HG02642 (cell line): ENCODE measurements around the gene BACE1.
"Not testable (repeated sequence)": the region's sequence is repeated elsewhere in the genome, so short reads cannot be mapped to it uniquely, and the experiment has no call there.

Source experiments
- ATAC-seq: cut with Tn5 transposase; IDR thresholded peaks from one replicate; pipeline ENCODE4 v1.9.1; 2021; ENCODE audit warnings: mild to moderate bottlenecking; ENCODE audit not compliant: unreplicated experiment, poor library complexity

BACE1 gene

DNA sequence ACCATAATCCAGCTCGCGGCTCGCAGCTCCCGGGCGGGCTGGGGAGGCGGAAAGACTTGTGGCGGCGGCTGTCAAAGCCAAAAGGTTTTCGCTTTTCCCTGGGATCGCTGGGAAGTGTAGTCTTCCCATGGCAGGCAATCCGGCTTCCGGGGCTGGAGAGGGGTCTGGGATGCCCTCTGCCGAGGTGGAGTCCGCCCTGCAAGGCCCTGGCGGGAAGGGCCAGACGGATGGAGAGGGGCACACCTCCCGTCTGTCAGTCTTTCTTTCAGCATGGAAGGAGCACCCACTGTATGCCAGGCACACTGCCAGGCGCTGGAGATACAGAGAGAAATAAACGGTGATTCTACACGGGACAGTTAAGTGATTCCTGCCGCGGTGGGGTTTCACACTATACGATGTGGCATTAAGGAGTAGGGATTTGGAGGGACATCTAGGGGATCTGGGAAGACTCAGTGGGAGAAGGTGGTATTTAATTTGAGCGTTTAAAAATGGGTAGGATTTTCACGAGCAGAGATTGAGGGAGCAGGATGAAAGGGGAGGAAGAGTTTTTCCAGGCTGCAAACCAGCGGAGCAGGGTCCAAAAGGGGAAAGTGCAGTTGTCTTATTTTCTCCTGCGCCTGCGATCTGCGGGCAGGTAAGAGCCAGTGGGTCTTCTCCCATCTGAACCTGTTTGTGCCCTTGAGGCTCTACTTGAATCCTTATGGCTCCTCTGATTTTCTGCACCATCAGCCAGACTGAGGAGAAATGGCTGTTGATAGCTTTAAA lies at the start of gene BACE1:
Gene BACE1, minus strand, starts transcription at position 60 of the 765 bp plus-strand sequence. CDS start 461 bp downstream, outside the sequence.
- no peak for ATAC-seq

DNA sequence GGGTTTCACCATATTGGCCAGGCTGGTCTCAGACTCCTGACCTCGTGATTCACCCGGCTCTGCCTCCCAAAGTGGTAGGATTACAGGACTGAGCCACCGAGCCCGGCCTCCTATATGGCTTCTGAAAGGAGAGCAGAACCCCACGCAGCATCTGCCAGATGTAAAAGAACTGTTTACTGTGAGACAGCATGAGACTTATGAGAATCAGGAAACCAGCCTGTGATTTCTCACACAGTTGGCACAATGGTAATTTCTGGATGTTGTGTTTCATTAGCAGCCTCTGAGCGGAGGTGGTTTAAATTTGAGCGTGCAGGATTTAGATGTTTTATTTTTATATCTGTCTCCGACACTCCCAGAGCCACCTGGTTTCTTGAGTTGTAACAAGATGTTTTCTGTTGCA lies 45.4 kb upstream of the BACE1 start:
- no peak for ATAC-seq

DNA sequence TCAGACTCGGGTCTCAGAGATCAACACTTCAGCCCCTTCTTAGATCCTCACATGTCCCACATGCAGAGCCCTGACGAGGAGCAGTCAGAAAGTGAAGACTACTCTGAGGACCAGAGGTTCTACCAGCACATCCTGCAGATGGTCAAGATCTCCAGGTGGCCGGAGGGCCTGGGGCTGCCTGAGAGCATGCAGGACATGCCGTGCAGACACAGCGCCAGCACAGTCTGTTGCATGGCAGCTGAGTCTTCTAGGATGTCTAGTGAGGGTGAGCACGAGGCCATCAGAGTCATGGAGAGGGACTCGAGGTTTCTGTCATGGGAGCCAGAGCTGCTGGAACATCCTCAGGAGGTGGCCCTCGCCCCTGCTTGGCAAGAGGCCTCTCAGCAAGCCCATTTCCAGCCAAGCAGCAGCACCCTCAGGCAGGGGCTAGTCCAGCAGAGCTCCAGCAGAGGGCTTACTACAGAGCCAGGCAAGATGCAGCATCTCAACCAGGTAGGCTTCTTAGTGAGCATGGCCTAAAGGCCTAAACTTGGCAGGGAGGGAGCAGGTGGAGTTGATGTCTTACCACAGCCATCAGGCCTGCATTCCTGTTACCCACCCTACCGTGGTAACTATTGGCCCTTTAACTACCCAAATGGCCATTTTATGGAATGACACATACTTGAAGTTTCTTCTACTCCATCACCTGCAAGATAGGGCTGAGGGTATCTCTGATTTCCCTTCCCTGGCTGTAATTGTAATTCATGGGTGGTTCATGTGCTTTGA lies 40.3 kb upstream of the BACE1 start:
- no peak for ATAC-seq

DNA sequence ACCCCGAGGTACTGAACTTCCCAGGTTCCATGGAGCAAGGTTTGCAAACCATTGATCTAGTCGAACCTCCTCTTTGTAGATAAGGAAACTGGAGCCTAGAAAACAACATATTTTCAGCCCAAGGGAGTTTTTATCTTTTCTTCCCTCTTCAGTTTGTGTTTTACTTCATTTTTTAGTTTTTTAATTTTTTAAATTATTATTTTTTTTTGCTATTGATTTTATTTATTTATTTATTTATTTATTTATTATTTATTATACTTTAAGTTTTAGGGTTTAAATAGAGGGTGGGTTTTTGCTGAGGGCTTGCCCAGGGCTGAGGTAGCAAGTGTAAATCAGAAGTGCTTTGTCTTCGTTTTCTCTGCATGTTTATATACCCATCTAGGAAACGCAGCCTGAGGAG lies 38.5 kb upstream of the BACE1 start:
- no peak for ATAC-seq

DNA sequence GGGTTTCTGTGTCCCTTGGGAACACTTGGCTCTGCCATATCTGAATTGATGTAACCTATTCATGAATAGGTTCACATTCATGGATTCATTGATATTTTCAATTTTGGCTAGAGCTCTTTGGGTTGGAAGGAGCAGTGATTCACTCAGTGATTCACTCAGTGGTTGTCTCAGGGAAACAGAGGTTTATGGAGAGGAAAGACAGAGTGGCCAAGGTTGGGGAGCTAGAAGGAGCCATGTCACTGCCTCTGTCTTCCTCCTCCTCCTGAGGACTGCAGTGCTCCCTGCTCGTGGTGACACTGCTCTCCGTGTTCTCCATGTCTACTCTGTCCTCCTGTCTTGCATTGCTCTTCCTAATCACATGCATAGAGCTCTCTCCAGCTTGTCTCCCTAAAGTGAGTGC lies 29.0 kb upstream of the BACE1 start:
- no peak for ATAC-seq

DNA sequence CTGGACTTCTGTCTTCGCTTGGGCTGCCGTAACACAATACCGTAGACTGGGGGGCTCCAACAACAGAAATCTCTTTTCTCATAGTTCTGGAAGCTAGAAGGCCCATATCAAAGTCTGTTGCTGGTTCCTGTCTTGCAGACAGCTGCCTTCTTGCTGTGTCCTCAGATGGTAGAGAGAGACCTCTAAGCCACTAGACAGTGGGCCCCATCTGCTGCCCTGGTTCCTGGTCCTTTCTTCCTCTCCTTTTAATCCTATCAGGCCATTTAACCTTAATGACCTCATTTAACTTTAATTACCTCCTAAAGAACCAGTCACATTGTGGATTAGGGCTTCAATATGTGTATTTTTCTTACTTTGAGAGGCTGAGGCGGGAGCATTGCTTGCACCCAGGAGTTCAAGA lies 21.0 kb upstream of the BACE1 start:
- ATAC-seq: no peak

DNA sequence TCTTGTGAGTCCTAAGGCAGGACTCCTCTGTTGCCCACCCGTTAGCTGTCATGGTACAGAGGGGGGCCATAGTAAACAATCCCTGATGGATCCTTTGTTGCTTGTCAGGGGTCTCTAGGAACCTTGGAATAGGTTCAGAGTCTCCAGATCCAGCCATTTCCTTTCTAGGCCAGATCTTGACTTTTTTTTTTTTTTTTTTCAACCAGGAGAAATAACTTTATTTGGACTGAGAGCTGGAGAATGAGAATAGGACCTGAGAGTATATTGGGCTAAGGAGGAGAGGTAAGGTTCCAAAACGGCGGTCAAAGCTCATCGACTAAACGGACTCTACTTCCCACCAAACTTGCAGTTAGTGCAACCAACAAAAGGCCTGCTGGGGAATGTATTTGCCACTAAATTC lies 19.3 kb upstream of the BACE1 start:
- ATAC-seq: no peak

DNA sequence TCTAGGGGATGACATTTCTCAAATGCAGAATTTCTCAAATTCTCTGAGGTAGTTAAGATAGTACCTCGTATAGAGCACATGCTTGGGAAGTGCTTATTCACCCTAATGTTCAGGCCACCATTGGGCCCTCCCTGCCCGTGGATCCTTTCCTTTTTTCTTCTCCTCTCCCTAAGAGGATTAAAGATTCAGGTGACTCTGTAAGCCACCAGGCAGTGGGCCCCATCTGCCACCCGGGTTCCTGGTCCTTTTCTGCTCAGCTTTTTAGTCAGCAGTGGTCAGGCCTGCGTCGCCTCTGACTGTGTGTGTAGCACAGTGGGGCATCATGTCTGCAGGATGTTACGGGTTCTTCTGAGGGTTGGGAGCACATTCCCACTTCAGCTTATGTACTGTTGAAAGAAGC lies 18.8 kb upstream of the BACE1 start:
- ATAC-seq: no peak

DNA sequence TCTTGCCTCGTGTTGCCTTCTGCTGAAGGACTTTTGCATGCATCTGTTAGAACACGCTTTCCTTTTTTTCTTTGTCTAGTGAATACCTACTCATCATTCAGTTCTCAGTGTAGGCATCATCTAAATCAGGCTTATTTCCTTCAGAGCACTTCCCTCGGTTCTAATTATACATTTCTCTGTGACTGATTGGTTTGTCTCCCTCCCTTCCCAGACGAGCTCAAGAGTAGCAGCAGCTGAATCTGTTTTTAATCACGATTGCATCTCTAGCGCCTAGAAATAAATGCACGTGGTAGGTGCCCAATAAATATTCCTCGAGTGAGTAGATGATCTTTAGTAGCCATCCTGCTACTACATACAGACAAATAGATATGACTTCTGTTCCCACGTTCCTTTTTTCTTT lies 17.9 kb upstream of the BACE1 start:
- no peak for ATAC-seq

DNA sequence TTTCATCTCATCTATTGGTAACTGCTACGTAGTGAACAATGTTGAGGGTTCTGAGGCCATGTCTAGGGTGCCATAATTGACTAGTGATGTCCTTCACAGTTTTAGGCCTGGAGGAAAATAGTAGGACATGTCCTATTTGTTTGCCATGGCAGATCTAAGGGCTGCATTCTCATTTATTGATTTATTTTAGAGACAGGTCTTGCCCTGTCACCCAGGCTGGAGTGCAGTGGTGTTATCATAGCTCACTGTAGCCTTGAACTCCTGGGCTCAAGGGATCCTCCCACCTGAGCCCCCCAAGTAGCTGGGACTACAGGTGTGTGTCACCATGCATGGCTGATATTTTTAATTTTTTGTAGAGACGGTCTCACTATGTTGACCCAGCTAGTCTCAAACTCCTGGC lies 16.8 kb upstream of the BACE1 start:
- no peak for ATAC-seq

DNA sequence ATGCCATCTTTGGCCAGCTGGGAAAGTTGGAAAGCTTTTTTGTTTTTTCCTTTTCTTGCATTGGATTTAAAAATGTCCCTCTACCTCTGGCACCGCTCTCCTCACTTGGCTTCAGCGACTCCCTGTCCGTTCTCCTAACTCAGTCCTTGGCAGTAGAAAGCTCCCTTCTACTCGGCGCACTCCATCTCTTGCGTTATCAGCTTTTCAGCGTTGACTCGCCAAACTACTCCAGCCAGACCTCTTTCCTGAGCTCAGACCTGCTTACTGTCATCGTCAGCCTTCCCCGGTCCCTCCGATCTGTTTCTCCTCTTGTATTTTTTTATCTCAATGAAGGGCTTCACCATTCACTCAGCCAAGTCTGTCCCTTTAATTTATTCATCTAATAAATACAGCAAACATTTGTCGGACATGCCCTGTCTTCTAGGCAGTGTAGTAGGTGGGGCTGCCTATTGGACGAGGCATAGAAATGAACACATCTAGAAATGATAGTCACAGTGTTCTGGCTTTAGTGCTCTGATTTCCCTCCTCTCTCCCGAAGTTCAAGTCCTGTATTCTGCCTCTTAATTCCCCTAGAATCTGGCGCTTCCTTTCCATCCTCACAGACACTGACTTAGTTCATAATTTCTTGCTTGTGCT lies 12.4 kb upstream of the BACE1 start:
- ATAC-seq: peak; percentile 2

DNA sequence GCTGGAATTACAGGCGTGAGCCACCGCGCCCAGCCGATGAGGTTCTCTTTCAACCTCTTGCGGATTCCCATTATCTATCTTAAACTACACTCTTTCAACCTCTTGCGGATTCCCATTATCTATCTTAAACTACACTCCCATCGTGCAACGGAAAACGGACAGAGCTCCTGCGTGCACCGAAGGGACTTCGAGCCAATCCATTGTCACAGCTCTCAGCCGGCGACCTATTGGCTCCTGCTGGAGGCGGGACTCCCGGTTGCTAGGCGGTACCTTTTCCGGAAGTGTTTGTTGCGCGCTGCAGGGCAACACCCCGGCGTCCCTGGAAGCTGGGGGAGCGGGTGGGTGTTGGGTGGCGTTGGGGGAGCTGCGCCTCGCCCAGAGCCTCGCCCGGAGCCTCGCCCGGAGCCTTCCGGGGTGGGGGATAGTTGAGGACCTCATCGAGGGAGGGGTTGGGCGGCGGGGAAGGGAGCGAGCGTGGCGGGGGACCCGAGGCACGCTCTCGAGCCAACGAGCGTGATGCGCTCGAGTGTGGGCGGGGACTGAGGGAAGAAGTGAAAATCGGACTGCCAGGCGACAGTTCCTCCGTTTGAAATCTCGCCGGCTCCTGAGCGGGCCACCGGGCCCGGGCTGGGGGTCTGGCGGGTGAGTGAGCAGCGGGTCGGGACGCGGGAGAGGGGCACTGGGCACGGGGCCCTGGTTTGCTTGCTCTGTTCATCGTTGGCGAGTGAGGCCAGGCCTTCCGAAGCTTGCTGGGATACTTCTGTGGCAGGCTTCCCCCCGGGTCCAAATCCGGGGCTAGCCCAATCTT lies 11.7 kb upstream of the BACE1 start, which contains the start of gene CEP164:
Gene CEP164, plus strand, starts transcription at position 288 of the 808 bp plus-strand sequence. CDS start 10,733 bp downstream, outside the sequence.
- peak; percentile 96 for ATAC-seq

DNA sequence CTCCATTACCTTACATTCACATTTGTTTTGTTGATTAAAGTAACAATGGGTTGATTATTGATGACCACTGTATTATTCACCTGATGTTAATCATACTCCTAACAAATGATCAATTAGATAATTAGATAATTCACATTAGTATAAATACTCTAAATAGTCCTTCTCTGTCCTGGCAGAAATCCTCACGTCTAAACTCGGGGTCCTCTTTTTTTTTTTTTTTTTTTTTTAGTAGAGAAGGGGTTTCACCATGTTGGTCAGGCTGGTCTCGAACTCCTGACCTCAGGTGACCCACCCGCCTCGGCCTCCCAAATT lies 11.2 kb upstream of the BACE1 start:
- ATAC-seq: not testable (repeated sequence)

DNA sequence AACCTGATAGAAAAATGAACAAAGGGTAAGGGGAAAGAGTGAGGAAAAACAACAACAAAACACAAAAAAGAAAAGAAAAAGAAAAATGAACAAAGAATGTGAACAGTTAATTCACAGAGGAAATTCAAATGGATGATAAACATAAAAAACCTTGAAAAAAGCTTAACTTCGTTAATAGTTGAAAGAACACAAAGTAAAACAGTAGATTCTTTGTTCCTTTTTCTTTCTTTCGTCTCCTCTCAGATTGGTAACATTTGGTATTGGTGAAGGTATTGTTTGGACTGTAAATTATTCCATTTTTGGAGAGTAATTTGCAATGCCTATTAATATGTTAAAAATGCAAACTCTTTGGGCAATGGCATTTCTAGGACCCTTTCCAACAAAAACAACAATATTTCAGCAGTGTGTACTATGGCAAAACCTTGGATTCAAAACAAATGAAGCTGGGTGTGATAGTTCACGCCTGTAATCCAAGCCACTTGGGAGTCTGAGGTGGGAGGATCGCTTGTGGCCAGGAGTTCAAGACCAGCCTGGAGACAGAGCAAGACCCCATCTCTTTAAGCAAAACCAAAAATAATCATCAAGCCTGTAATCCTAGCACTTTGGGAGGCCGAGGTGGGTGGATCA lies 3.3 kb upstream of the BACE1 start:
- ATAC-seq: no peak

DNA sequence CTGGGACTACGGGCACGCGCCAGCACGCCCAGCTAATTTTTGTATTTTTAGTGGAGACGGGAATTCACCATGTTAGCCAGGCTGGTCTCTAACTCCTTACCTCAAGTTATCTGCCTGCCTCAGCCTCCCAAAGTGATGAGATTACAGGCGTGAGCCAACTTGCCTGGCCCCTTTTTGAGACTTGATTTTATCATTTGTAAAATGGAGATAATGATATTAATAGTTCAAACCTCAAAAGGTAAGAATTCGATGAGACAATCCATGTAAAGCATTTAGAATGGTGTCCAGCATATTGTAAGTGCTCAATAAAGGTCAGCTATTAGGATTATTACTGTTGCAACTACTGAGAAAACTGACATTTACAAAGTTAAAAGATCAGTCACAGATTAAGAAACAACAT lies 2.7 kb upstream of the BACE1 start:
- no peak for ATAC-seq

DNA sequence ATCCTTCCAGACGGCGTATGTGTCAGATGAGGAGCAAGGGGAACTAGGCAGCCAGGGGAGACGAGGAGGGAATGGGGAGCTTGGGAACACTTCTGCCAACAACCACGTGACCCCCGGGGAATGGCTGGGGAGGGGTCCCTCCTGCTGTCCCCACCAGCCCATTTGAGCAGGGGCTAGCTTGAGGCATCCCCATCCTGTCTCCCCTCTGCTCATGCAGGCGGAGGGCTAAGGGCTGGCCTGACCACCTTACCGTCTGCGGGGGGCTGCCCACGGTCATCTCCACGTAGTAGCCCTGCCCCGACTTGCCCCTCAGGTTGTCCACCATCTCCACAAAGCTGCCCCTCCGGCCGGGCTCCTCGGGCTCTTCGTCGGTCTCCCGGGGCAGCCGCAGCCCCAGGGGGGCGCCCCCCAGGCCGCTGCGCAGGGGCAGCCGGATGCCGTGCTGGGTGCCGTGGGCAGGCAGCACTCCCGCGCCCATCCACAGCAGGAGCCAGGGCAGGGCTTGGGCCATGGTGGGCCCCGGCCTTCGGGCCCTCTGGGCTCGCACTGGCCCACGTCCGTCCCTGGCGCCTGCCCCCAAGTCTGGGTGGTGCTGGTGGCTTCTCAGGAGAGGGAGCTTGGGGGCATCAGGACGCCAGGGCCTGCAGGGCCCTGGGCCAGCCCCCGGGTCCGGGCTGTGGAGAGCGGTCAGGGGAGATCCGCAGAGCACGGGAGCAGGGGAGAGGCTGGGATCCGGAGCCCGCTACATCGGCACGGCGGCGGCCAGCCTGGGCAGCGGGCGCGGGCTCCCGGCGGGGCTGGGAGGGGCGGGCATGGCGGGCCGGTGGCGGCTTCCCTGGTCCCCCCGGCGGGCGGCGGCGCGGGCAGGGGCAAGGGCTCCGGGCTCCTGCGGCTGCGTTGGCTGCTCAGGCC lies 515 bp downstream of the BACE1 start:
- no peak for ATAC-seq

DNA sequence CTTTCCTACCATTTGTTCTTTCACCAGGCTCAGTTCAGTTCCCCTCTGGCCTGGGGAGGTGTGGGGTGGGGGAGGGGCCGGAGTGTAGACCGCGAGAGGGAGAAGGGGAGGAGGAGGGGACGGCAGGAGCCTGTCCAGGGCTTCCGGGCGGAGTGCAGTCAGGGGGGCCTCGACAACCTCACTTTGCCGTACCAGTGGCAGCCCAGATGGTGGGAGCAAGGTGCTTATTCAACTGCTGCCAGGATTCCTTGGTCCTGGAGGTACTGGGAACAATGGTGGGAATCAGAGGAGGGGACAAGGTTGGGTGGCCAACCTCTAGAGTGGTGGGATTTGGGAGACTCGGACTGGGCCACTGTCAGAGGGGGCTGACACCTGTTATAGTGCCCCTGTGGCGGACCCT lies 1.2 kb downstream of the BACE1 start:
- ATAC-seq: no peak

DNA sequence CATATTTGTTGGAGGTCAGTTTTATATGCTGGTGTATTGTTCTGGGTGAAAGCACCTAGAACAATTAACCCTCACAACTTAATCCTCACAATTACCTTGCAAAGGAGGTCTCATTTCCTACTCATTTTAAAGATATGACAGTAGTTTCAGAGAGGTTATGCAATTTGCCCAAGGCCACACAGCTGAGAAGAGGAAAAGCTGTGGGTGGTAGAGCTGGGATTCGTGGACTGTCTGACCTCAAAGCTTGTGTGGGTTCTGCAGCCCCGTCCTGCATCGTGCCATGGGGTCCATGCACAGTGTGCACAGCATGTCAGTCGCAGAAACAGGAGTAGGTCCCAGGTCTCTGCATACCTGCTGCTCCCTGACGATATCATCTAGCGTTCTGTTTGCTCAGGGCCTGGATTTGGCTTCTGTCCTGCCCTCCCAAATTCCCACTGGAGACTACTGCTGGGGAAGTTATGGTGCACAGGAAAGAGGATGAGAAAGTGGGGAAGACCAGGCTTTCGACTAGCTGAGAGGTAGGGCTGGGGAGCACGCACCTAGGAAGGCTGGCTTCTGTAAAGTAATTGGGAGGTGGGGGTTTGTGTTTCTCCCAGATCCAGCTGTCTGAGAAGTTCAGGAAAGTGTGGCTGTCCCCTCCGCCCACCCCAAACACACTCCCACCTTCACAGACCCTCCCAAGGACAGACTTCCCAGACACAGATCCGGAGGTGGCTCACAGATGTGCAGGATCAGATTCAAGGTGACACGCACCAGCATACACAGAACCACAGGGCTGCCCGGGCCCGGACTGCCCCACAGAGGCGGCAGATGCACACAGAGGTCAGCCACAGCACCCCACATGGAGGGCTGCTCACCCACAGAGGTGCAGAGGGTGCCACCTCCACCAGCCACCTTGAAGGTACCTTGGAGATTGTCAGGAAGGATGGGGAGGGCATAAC lies 2.0 kb downstream of the BACE1 start:
- no peak for ATAC-seq
